Endothelial cell of umbilical vein (primary cell): ENCODE results near the gene LRRC28. TPM values are rescaled to one million over a fixed set of nuclear protein-coding genes. Genes with fewer than 3 reads are reported as not detected.

Experiments used
- BruUV-seq: library from RNA; stranded (reverse); fragments of 400-500 nt; replicated peaks from 2 replicates; lab custom pipeline; 2021; lab: Mats Ljungman, UMichigan
- CTCF ChIA-PET: fragments of 300-600, 350-600 bp; sonication (Branson Sonifier 250); formaldehyde crosslinking; loops from one replicate; lab custom pipeline; 2021; ENCODE audit warnings: antibody characterized with exemption, inconsistent platforms; lab: Charles Lee
- POLR2A ChIA-PET: fragments of 300-600, 350-600 bp; sonication (Branson Sonifier 250); formaldehyde crosslinking; loops from one replicate; lab custom pipeline; 2021; ENCODE audit warnings: antibody characterized with exemption, inconsistent platforms; lab: Charles Lee
- DNase-seq: peaks from one replicate; pipeline ENCODE4 v3.0.0-alpha.2; 2011; ENCODE audit warnings: low read depth, low spot score
- FAIRE-seq: peaks from 2 replicates; lab custom pipeline; 2011; peaks lifted over from hg19 to GRCh38; lab: Jason Lieb, UNC
- H2AFZ ChIP-seq: 2 replicates; pipeline ENCODE4 v1.6.0; 2012; ENCODE audit warnings: low read depth, low read length, control low read depth, inconsistent platforms
- H3K27ac ChIP-seq: 2 replicates; pipeline ENCODE4 v1.5.1; 2011; ENCODE audit warnings: low read depth, mild to moderate bottlenecking, control low read depth, low read length, moderate library complexity; ENCODE audit not compliant: insufficient read depth
- H3K27me3 ChIP-seq, 2 experiments: 2 replicates each; pipeline versions ENCODE4 v1.6.0 to v1.6.1; 2011; ENCODE audit warnings: low read length in 2 of 2, mixed read lengths in 1 of 2; ENCODE audit not compliant: control insufficient read depth in 2 of 2, insufficient read depth in 2 of 2
- H3K36me3 ChIP-seq, 2 experiments: 2 replicates in 1 of 2; 3 replicates in 1 of 2; pipeline ENCODE4 v1.5.1; 2011; ENCODE audit warnings: low read length in 2 of 2, mild to moderate bottlenecking in 1 of 2, moderate library complexity in 1 of 2; ENCODE audit not compliant: control insufficient read depth in 2 of 2, insufficient read depth in 2 of 2; ENCODE audit errors: extremely low read depth in 1 of 2
- H3K4me1 ChIP-seq: 3 replicates; pipeline ENCODE4 v1.5.1; 2011; ENCODE audit warnings: mild to moderate bottlenecking, low read length; ENCODE audit not compliant: control insufficient read depth, insufficient read depth; ENCODE audit errors: extremely low read depth
- H3K4me2 ChIP-seq: 2 replicates; pipeline ENCODE4 v1.6.1; 2011; ENCODE audit warnings: low read length, control low read depth, mixed read lengths; ENCODE audit not compliant: insufficient read depth
- H3K4me3 ChIP-seq, 3 experiments: fragments of 200-600 bp in 1 of 3; sonication (generic), shearing (Covaris generic) in 1 of 3; replicated peaks in 1 of 3; 2 replicates each; pipeline ENCODE4 v1.5.1; 2011 to 2016; ENCODE audit warnings: control low read depth in 3 of 3, low read length in 3 of 3, mild to moderate bottlenecking in 2 of 3, inconsistent platforms in 1 of 3, low read depth in 1 of 3, moderate library complexity in 1 of 3; ENCODE audit not compliant: insufficient read depth in 1 of 3
- H3K79me2 ChIP-seq: 2 replicates; pipeline ENCODE4 v1.6.0; 2012; ENCODE audit warnings: low read length, inconsistent platforms; ENCODE audit not compliant: control insufficient read depth, insufficient read depth
- H3K9ac ChIP-seq: replicated peaks from 2 replicates; pipeline ENCODE3; 2011; ENCODE audit warnings: low read length, control low read depth; ENCODE audit not compliant: insufficient read depth; ENCODE audit errors: extremely low read depth
- H3K9me1 ChIP-seq: replicated peaks from 3 replicates; pipeline ENCODE4 v1.6.0; 2011; ENCODE audit warnings: mild to moderate bottlenecking, low read length; ENCODE audit not compliant: control insufficient read depth, insufficient read depth; ENCODE audit errors: extremely low read depth
- H3K9me3 ChIP-seq: replicated peaks from 2 replicates; pipeline ENCODE4 v1.5.1; 2012; ENCODE audit warnings: low read length, inconsistent platforms; ENCODE audit not compliant: control insufficient read depth, insufficient read depth
- H4K20me1 ChIP-seq: replicated peaks from 2 replicates; pipeline ENCODE3; 2011; ENCODE audit warnings: mild to moderate bottlenecking, low read length; ENCODE audit not compliant: control insufficient read depth, insufficient read depth; ENCODE audit errors: extremely low read depth
- CTCF ChIP-seq, 2 donors: IDR thresholded peaks; 1 replicate in 1 of 2; 2 replicates in 1 of 2; pipeline ENCODE4 v1.5.1; 2011; ENCODE audit warnings: low read length in 2 of 2, mild to moderate bottlenecking in 2 of 2, moderate library complexity in 2 of 2, control low read depth in 1 of 2, inconsistent platforms in 1 of 2, low read depth in 1 of 2; ENCODE audit not compliant: insufficient read depth in 1 of 2; ENCODE audit errors: extremely low read depth in 1 of 2
- EZH2 ChIP-seq: IDR thresholded peaks from 2 replicates; pipeline ENCODE4 v1.6.1; 2012; ENCODE audit warnings: borderline replicate concordance, low read depth, mild to moderate bottlenecking, moderate library complexity, low read length, inconsistent platforms; ENCODE audit not compliant: severe bottlenecking
- FOS ChIP-seq: IDR thresholded peaks from 2 replicates; pipeline ENCODE4 v1.6.1; 2011; ENCODE audit warnings: mild to moderate bottlenecking, low read length, moderate library complexity, borderline replicate concordance; ENCODE audit not compliant: insufficient read depth
- GATA2 ChIP-seq: IDR thresholded peaks from 2 replicates; pipeline ENCODE4 v1.7.0; 2011; ENCODE audit warnings: low read depth, mild to moderate bottlenecking, moderate library complexity, mixed read lengths, low read length; ENCODE audit not compliant: insufficient read length, insufficient read depth
- JUN ChIP-seq: IDR thresholded peaks from 2 replicates; pipeline ENCODE4 v1.6.1; 2011; ENCODE audit warnings: borderline replicate concordance, low read depth; ENCODE audit not compliant: insufficient read length, insufficient read depth
- MAX ChIP-seq: IDR thresholded peaks from 2 replicates; pipeline ENCODE4 v1.6.1; 2011; ENCODE audit not compliant: insufficient read depth, insufficient read length
- MYC ChIP-seq: IDR thresholded peaks from one replicate; pipeline ENCODE4 v1.6.1; 2011; ENCODE audit warnings: mild to moderate bottlenecking, low read depth, low read length
- POLR2A ChIP-seq: IDR thresholded peaks from 2 replicates; pipeline ENCODE4 v1.6.1; 2012; ENCODE audit warnings: low read depth, mild to moderate bottlenecking, control low read depth, low read length
- POLR2AphosphoS5 ChIP-seq: IDR thresholded peaks from 2 replicates; pipeline ENCODE4 v1.6.1; 2012; ENCODE audit warnings: low read depth, mild to moderate bottlenecking, control low read depth, low read length, moderate library complexity; ENCODE audit not compliant: insufficient read depth
- dilution Hi-C: fragments of 300-500 bp; cut with MboI; formaldehyde crosslinking; loops from one replicate; pipeline ENCODE4 v1.15.0; 2019; ENCODE audit warnings: low sequenced_read_pairs; ENCODE audit not compliant: extremely low pct_ligation_motif_present
- intact Hi-C: fragments of 100-400 bp; cut with micrococcal nuclease; formaldehyde crosslinking; loops from one replicate; pipeline ENCODE4 v1.10.0; 2022
- polyA plus RNA-seq, 4 experiments: library from polyadenylated mRNA; depleted of rRNA in 3 of 4; stranded (reverse) in 3 of 4; unstranded in 1 of 4; fragments of >200 nt; gene quantifications; 2 replicates each; pipeline versions ENCODE4 v1.2.1 to v1.2.3, GENCODE V29; 2011 to 2012; ENCODE audit warnings: missing spikeins in 1 of 4
- total RNA-seq: library from RNA; stranded (reverse); gene quantifications from 2 replicates; pipeline ENCODE4 v1.2.3, GENCODE V29; 2021

The LRRC28 gene
- total and polyA plus RNA-seq, 2 donors (not counting 3 experiments of a cell fraction or from before 2014, with no cell fraction given): 19.6 to 26.7 TPM

- ChIA-PET POLR2A (no interaction called here), CTCF (interaction anchor here (1.1 to 3.0 kb wide), 9 partner anchors 9 to 502 kb away, joined by 3 to 24 read pairs (median 5); no protein-coding TSS in a partner anchor)
- dilution Hi-C loops: no loop called here
- Histone ChIP-seq H3K27ac (no peak overlapping the region), H3K79me2 (peaks cover 9% of the 10 kb centered on the region), H3K9me3 (no peaks in the 10 kb centered on the region), H2AFZ (no peak overlapping the region), H3K9ac (no peak overlapping the region), H3K4me2 (peak overlapping the region; percentile 21), H3K9me1 (no peaks in the 10 kb centered on the region), H3K36me3 (no peaks in the 10 kb centered on the region), H3K27me3 (no peaks in the 10 kb centered on the region), H3K4me1 (peaks cover 23% of the 10 kb centered on the region), H4K20me1 (no peaks in the 10 kb centered on the region), H3K4me3 (no peak overlapping the region)
- no TSS peak for BruUV-seq
- FAIRE-seq (no peak), DNase-seq (no peak)
- TF ChIP-seq POLR2A (no peak), MAX (no peak), MYC (no peak), GATA2 (peak; percentile 72), EZH2 (no peak)
- intact Hi-C loops: no loop called here
Observed at GRCh38 chr15:99253381-99254090, 2.3 kb downstream of the LRRC28 start.

GRCh38 chr15:99257107-99257750, 5.9 kb downstream of the LRRC28 start:
- Histone ChIP-seq H3K4me2 (no peak overlapping the region), H4K20me1 (no peaks in the 10 kb centered on the region), H3K79me2 (peaks cover 2% of the 10 kb centered on the region), H3K27ac (no peak overlapping the region), H3K4me1 (peaks cover 7% of the 10 kb centered on the region), H3K9me1 (no peaks in the 10 kb centered on the region), H3K27me3 (no peaks in the 10 kb centered on the region), H3K4me3 (no peak overlapping the region), H3K9me3 (no peaks in the 10 kb centered on the region), H3K9ac (no peak overlapping the region), H2AFZ (no peak overlapping the region), H3K36me3 (no peaks in the 10 kb centered on the region)
- no TSS peak for BruUV-seq
- POLR2A ChIA-PET: no interaction called here
- dilution Hi-C loops (no loop called here), intact Hi-C loops (no loop called here)
- no peak for DNase-seq
- FAIRE-seq: no peak
- CTCF ChIA-PET: interaction anchor here (0.9 kb wide), 1 partner anchor 16 kb away, joined by 3 read pairs; no protein-coding TSS in a partner anchor
- TF ChIP-seq GATA2: no peak
- no peak for TF ChIP-seq CTCF (IDR thresholded peaks at IDR 0.05; ENCODE audit: extremely low read depth in 1 of 2, insufficient read depth in 1 of 2, low read depth in 1 of 2, low read length in 2 of 2)
- no peak for TF ChIP-seq FOS
- TF ChIP-seq MAX: no peak
- no peak for TF ChIP-seq MYC
- no peak for TF ChIP-seq JUN
- no peak for TF ChIP-seq POLR2A
- no peak for TF ChIP-seq EZH2
- no peak for TF ChIP-seq POLR2AphosphoS5
